ENCODE measurements around the gene LRCH1. TPM values are rescaled to one million over a fixed set of nuclear protein-coding genes. Genes with fewer than 3 reads are reported as not detected.

The LRCH1 gene
- total RNA-seq, 1 experiment from 2014 or later, result 3.2 TPM

GRCh38 chr13:46580362-46580839 is 27.4 kb downstream of the LRCH1 start:
- Histone ChIP-seq H3K27me3 (ENCODE audit: control insufficient read depth, insufficient read depth, low read length) (no peaks in the 10 kb centered on the region), H3K36me3 (replicated peaks; ENCODE audit: control insufficient read depth, insufficient read depth, low read length) (no peaks in the 10 kb centered on the region), H3K4me3 (ENCODE audit: insufficient read depth, low read depth, low read length) (no peak overlapping the region)
- DNase-seq, result no peak

GRCh38 chr13:46582190-46582589 is 29.2 kb downstream of the LRCH1 start:
- H3K36me3 ChIP-seq (replicated peaks; ENCODE audit: control insufficient read depth, insufficient read depth, low read length), result no peaks in the 10 kb centered on the region
- no peak for DNase-seq
- H3K27me3 ChIP-seq (ENCODE audit: control insufficient read depth, insufficient read depth, low read length), result no peaks in the 10 kb centered on the region
- H3K4me3 ChIP-seq (ENCODE audit: insufficient read depth, low read depth, low read length), result no peak overlapping the region

- H3K27me3 ChIP-seq (ENCODE audit: control insufficient read depth, insufficient read depth, low read length), result no peaks in the 10 kb centered on the region
- no peak for DNase-seq
- H3K36me3 ChIP-seq (replicated peaks; ENCODE audit: control insufficient read depth, insufficient read depth, low read length), result no peaks in the 10 kb centered on the region
- no peak overlapping the region for H3K4me3 ChIP-seq (ENCODE audit: insufficient read depth, low read depth, low read length)
Observed at GRCh38 chr13:46586751-46587514, 34.0 kb downstream of the LRCH1 start.

- no peak for DNase-seq
- H3K4me3 ChIP-seq (ENCODE audit: insufficient read depth, low read depth, low read length), result no peak overlapping the region
- no peaks in the 10 kb centered on the region for H3K27me3 ChIP-seq (ENCODE audit: control insufficient read depth, insufficient read depth, low read length)
- no peaks in the 10 kb centered on the region for H3K36me3 ChIP-seq (replicated peaks; ENCODE audit: control insufficient read depth, insufficient read depth, low read length)
Observed at GRCh38 chr13:46587807-46588418, 34.9 kb downstream of the LRCH1 start.

- no peak overlapping the region for H3K4me3 ChIP-seq (ENCODE audit: insufficient read depth, low read depth, low read length)
- no peaks in the 10 kb centered on the region for H3K36me3 ChIP-seq (replicated peaks; ENCODE audit: control insufficient read depth, insufficient read depth, low read length)
- DNase-seq, result no peak
- no peaks in the 10 kb centered on the region for H3K27me3 ChIP-seq (ENCODE audit: control insufficient read depth, insufficient read depth, low read length)
Observed at GRCh38 chr13:46592385-46592784, 39.4 kb downstream of the LRCH1 start.

GRCh38 chr13:46593398-46593797 is 40.4 kb downstream of the LRCH1 start:
- DNase-seq, result no peak
- no peaks in the 10 kb centered on the region for H3K36me3 ChIP-seq (replicated peaks; ENCODE audit: control insufficient read depth, insufficient read depth, low read length)
- H3K27me3 ChIP-seq (ENCODE audit: control insufficient read depth, insufficient read depth, low read length), result no peaks in the 10 kb centered on the region
- H3K4me3 ChIP-seq (ENCODE audit: insufficient read depth, low read depth, low read length), result no peak overlapping the region

GRCh38 chr13:46594374-46595078 is 41.6 kb downstream of the LRCH1 start:
- no peaks in the 10 kb centered on the region for H3K27me3 ChIP-seq (ENCODE audit: control insufficient read depth, insufficient read depth, low read length)
- H3K36me3 ChIP-seq (replicated peaks; ENCODE audit: control insufficient read depth, insufficient read depth, low read length), result no peaks in the 10 kb centered on the region
- H3K4me3 ChIP-seq (ENCODE audit: insufficient read depth, low read depth, low read length), result no peak overlapping the region
- DNase-seq, result no peak

- DNase-seq, result no peak
- no peaks in the 10 kb centered on the region for H3K36me3 ChIP-seq (replicated peaks; ENCODE audit: control insufficient read depth, insufficient read depth, low read length)
- no peaks in the 10 kb centered on the region for H3K27me3 ChIP-seq (ENCODE audit: control insufficient read depth, insufficient read depth, low read length)
- no peak overlapping the region for H3K4me3 ChIP-seq (ENCODE audit: insufficient read depth, low read depth, low read length)
Observed at GRCh38 chr13:46595136-46595884, 42.3 kb downstream of the LRCH1 start.

GRCh38 chr13:46595885-46596275 is 42.9 kb downstream of the LRCH1 start:
- no peaks in the 10 kb centered on the region for H3K27me3 ChIP-seq (ENCODE audit: control insufficient read depth, insufficient read depth, low read length)
- no peak for DNase-seq
- no peaks in the 10 kb centered on the region for H3K36me3 ChIP-seq (replicated peaks; ENCODE audit: control insufficient read depth, insufficient read depth, low read length)
- H3K4me3 ChIP-seq (ENCODE audit: insufficient read depth, low read depth, low read length), result no peak overlapping the region

GRCh38 chr13:46596466-46596865 is 43.5 kb downstream of the LRCH1 start:
- no peaks in the 10 kb centered on the region for H3K36me3 ChIP-seq (replicated peaks; ENCODE audit: control insufficient read depth, insufficient read depth, low read length)
- no peak for DNase-seq
- H3K4me3 ChIP-seq (ENCODE audit: insufficient read depth, low read depth, low read length), result no peak overlapping the region
- no peaks in the 10 kb centered on the region for H3K27me3 ChIP-seq (ENCODE audit: control insufficient read depth, insufficient read depth, low read length)

- Histone ChIP-seq H3K4me3 (ENCODE audit: insufficient read depth, low read depth, low read length) (no peak overlapping the region), H3K36me3 (replicated peaks; ENCODE audit: control insufficient read depth, insufficient read depth, low read length) (no peaks in the 10 kb centered on the region), H3K27me3 (ENCODE audit: control insufficient read depth, insufficient read depth, low read length) (no peaks in the 10 kb centered on the region)
- DNase-seq, result no peak
Observed at GRCh38 chr13:46598140-46598819, 45.3 kb downstream of the LRCH1 start.

GRCh38 chr13:46598820-46599180 is 45.8 kb downstream of the LRCH1 start:
- Histone ChIP-seq H3K4me3 (ENCODE audit: insufficient read depth, low read depth, low read length) (no peak overlapping the region), H3K27me3 (ENCODE audit: control insufficient read depth, insufficient read depth, low read length) (no peaks in the 10 kb centered on the region), H3K36me3 (replicated peaks; ENCODE audit: control insufficient read depth, insufficient read depth, low read length) (no peaks in the 10 kb centered on the region)
- no peak for DNase-seq

- Histone ChIP-seq H3K27me3 (ENCODE audit: control insufficient read depth, insufficient read depth, low read length) (no peaks in the 10 kb centered on the region), H3K36me3 (replicated peaks; ENCODE audit: control insufficient read depth, insufficient read depth, low read length) (no peaks in the 10 kb centered on the region), H3K4me3 (ENCODE audit: insufficient read depth, low read depth, low read length) (no peak overlapping the region)
- no peak for DNase-seq
Observed at GRCh38 chr13:46600943-46601311, 48.0 kb downstream of the LRCH1 start.

GRCh38 chr13:46602531-46602930 is 49.6 kb downstream of the LRCH1 start:
- Histone ChIP-seq H3K4me3 (ENCODE audit: insufficient read depth, low read depth, low read length) (no peak overlapping the region), H3K27me3 (ENCODE audit: control insufficient read depth, insufficient read depth, low read length) (no peaks in the 10 kb centered on the region), H3K36me3 (replicated peaks; ENCODE audit: control insufficient read depth, insufficient read depth, low read length) (no peaks in the 10 kb centered on the region)
- DNase-seq, result no peak

All from H7 (cell line).